NCI-H1417 treated with DMSO at 0.1 percent for 48 hours (cell line): ENCODE measurements around the gene RHOD.
A peak's percentile ranks its signal among the peaks of the same experiment; 100 is the strongest.

Source experiments
- DNase-seq: peaks from one replicate; lab custom pipeline; 2025; lab: John Stamatoyannopoulos, UW

Gene RHOD

DNA sequence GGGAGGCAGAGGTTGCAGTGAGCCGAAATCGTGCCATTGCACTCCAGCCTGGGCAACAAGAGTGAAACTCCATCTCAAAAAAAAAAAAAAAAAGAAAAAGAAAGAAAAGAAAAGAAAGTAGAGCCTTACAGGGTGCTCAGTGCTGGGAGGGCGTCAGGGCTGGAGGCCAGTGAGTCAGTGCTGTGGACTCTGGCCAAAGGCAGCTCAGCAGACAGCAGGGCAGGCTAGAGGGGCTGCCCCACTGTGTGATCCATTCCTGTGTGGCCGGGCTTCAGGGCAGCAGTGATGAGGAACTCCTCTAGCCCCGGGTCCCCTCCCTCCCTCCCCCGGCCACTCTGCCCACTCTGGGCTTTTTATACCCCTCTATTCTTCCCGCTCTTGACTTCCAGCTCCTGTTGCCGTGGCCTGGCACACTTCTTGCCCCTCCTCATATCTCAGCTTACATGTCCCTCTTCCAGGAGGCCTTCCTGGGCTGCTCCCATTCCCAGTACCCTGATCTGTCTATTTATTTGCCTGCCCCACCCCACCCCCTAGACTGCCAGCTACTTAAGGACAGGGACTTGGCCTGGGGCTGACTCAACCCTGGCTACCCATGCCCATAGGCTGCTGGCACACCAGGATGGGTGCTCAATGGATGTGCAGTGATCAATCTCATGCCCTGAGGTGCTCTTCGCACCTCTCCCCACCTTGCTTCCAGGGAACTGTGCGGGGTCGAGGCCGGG is 23.7 kb upstream of the RHOD start:
- DNase-seq, result no peak

DNA sequence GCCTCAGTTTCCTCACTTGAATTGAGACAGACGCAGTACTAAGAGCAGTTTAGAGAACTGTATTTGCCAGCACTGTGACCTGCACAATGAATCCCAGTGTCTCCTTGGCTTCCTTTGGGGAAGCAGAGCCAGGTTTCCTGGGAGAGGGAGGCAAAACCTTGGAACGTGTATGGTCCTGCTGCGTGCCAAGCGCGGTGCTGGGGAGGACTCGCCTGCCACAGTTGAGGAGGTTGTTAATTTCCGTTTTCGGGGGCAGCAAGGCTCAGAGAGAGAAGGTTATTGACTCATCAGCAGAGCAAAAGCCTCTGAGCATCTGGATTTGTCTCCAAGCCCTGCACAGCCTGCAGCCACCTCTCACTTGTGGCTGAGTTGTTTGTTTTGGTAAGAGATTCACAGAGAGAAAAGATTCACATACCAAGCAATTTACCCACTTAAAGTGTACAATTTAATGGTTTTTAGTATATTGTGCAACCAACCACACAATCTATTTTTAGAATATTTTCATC is 22.9 kb upstream of the RHOD start:
- DNase-seq, result no peak

DNA sequence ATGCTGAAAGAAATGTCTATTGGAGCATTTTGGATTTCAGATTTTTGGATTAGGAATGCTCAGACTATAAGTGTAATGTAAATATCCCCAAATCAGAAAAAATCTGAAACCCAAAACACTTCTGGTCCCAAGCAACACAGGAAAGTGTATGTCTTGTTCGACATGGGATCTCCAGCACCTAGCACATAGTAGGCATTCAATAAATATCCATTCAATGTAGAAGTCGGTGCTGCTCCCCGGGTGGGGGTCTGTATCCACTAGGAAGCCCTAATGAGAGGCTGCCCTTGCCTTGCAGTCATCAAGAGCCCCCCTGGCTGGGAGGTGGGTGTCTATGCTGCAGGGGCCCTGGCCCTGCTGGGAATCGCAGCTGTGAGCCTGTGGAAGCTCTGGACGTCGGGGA is 22.3 kb upstream of the RHOD start:
- DNase-seq, result no peak

DNA sequence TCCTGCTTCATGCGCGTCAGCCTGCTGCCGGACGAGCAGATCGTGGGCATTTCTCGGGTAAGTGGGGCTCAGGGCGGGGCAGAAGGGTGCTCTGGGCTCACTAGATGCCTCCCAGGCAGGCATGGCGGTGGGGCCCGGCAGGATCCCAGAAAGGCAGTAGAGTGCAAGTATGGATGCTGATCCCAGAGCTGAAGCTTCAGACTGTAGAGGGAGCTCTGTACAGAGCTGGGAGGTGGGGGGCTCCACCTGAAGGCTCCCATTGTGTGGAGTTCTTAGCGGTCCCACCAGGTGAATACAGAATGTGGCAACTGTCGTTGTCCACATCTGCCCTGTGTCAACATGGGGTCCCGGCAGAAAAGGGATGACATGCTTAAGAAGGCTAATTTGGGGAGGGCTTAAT is 16.5 kb upstream of the RHOD start:
- DNase-seq, result no peak

DNA sequence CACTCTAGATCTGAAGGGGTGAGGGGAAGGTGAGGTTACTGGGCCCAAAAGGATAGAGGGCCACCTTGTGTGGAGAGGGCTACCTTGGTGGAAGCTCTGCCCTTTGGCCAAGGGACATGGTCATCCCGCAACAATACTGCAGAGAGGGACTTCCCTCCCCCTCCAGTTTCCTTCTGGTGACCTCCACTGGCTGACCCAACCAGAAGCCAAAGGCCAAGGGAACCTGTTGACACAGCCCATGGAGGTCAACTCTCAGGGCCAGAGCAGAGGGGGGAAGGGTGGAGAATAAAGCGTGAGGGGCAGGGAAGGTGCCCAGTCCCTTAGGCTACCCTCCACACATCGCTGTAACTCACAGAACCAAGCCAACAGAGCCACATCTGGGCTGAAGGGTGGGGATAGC is 15.0 kb upstream of the RHOD start:
- DNase-seq, result no peak

DNA sequence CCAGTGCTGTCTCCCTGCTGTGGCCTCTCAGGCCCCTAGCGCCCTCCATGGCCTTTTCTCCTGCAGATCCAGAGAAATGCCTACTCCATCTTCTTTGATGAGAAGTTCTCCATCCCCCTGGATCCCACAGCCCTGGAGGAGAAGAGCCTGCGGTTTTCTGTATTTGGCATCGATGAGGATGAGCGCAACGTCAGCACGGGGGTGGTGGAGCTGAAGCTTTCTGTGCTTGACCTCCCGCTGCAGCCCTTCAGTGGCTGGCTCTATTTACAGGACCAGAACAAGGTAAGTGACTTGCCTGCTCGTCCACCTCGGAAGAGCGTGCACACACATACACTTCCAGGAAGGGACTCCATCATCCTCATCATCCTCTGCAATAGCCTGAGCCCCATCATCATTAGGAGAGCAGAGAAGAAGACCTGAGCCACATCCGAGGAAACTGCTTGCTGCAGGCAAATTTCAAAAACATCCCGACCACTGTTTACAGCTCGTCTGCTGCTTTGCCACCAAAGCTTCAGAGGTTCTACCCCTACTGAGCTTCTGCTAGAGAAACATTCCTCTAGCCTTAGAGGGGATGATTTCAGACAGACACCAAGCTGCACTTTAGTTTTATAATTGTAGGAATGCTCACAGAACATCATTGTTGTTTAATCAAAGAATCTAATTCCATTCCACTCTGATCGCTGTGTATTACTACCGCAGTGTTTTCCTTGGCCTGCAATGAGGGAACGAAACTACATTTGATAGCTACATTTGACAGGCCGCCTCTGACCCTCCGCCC is 12.9 kb upstream of the RHOD start:
- DNase-seq, result no peak

DNA sequence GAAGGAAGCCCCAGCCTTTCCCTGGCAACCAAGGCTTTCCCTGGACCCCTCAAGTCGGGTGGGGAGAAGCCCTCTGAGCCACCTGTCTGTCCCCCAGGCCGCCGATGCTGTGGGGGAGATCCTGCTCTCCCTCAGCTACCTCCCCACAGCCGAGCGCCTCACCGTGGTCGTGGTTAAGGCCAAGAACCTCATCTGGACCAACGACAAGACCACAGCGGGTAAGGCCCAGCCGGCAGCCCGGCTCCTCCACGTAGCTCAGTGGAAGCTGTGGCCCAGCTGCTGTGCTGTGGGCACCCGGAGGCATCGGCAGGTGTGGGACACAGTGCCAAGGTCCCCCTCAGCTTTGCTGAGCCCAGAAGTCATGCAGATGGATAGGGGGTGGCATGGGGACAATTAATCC is 12.2 kb upstream of the RHOD start:
- DNase-seq, result no peak

DNA sequence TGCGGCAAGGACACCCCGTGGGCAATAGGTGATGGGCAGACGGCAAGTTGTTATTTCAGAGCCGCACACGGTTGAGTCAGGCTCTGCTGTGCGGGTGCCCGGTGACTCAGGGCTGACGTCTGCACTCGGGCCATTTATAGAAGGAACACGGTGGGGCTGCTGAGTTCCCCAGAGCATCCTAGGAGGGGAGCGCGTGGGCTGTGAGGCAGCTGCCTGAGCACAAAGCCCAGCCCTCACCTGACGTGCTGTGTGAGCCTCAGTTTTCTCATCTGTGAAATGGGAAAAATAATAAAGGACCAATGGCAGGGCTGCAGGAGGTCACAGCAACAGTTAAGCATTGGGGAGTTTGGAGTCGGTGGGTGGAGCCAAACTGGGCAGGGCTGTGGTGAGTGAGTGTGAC is 11.3 kb upstream of the RHOD start:
- DNase-seq, result no peak

DNA sequence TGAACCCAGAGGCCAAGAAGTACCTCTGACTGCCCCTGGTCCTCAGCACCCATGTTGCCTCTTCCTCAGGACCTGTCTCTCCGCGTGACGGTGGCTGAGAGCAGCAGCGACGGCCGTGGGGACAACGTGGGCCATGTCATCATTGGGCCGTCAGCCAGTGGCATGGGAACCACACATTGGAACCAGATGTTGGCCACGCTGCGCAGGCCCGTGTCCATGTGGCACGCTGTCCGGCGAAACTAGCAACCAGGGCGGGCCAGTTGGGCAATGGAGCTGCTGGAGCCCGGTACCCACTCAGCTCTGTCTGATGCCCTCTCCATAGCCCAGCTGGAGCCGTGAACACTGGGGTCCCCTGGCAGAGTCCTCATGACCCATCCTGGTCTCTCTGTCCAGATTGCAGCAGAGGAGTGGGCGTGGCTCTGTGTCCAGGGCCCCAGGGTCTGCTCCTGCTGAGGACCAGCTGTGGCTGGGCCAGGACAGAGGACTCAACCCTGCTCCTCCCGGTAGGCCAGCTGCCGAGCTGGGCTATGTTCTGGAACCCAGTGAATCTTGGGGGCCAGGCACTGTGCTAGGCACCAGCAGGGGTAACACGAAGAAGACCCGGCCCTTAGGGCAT is 8.0 kb upstream of the RHOD start:
- no peak for DNase-seq

DNA sequence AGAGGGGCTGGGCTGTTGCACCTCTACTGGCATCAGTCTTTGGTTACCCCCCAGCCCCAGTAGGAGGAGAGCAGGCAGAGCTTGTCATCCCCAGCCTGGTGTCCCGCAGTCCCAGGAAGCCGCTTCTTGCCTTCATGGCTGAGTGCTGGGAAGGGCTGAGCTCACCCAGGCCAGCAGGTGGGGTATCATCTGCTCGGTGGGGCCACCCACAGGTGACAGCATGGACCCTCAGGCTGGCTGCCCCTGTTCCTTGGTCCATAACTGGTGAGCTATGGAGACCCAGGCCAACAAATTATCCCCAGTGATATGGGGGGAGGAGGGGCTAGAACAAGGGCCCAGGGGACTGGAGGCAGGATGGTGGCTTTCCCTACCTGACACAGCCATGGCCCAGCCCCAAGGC is 6.5 kb upstream of the RHOD start:
- DNase-seq, result no peak

DNA sequence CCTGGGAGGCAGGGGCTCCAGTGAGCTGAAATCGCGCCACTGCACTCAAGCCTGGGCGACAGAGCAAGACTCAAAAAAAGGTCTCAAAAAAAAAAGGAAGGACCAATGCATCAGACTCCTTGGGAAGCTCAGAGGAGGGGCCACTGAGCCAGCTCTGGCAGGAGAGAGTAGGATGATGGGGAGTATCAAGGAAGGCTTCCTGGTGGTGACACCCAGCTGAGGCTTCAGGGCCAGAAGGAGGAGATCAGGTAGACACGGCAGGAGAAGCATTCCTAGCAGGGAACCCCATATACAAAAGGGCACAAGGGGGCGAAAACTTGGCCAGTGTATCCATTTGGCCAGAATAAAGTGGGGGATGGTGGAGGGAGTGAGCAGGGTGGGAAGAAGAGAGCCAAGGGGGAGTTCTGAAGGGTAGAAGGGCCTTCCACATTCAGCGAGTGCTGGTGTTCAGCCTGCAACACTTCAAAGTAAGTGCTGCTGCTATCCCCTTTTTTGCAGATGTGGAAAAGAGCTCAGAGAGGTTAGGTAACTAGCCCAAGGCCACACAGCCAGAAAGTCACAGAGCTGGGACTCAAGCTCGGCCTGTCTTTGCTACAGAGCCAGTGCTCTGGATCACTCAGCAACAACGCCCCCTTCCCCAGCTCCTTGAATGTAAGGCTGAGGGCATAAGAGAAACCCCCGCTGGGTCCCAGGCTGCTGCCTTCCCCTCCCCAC is 5.3 kb upstream of the RHOD start:
- no peak for DNase-seq

DNA sequence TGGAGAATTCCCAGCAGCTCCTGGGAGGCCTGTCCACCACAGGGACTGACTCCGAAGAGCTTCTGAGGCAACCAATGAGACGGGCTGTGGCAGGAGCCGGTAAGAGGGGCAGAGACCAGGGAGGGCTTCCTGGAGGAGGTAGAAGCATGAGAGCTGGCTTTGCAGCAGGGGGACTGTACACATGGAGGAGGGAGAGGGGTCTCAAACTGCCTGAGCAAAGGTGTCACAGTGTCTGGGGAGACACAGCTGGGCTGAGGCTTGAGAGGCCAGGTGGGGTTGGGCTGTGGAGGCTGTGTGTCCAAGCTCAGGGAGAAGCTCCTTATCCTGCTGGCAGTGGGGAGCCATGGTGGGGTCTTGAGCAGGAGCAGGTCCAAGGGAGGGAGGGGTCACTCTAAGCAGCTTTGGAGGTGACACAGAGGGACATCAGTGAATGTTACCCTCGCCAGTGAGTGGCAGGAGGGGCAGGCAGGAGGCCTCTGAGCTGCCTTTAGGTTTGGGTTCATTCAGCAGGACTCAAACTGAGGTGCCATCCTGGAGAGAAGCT is 4.6 kb upstream of the RHOD start:
- no peak for DNase-seq

DNA sequence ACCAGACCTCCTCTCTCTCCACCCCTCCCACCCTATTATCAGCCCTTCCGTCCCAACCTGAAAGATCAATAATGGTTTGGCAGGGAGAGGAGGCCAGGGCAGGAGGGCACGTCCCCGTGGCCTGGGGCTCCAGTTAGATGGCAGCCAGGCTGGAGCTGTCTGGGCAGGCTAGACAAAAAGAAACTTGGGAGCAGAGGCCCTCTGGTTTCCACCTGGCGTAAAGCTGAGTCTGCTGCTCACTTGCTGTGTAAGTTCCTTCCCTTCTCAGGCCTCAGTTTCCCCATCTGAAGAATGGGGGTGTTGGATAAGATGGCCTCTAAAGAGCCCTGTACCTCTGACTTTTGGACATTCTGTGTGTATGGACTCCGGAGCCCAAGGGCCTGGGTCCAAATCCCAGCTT is 3.8 kb upstream of the RHOD start:
- DNase-seq, result no peak

DNA sequence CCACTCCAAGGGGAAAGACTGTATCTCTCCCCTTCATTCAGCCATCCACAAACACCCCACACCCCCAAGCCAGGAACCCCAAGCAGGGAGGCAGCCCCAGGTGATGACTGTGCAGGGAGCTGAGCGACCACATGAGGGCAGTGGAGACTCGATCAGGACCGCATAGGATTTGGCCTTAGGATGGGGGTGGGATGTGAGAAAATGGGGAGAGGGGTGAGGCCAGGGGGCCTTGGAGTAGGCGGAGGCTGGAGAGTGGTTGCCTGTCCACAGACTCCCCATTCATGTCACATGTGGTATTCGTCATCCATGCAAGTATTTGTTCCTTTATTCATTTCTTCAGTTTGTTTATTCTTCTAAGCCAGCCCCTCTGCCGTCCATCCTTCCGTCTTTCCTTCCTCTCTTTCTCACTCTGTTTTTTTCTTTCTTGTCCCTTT is 2.7 kb upstream of the RHOD start:
- no peak for DNase-seq

DNA sequence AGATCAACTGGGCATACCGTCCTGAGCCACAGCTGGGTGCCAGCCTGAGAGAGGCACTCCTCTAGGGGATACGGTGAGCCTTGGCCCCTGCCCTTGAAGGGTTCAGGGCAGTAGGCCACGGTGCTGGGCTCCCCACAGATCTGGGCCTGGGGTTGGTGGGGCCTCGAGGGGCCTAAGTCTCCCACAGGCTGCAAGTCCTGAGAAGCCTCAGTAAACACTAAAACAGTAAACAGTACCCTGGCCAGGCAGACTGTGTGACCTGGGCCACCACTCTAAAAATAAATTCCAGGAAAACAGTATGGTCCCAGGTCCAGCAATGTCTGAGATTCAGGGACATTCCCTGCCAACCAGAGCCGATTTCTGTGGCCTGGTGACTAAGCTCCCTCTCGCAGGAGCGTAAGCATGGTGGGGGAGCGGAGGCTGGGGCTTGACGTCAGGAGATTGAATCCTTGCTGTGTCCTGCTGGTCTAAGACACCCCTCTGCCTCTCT is 2.3 kb upstream of the RHOD start:
- no peak for DNase-seq

DNA sequence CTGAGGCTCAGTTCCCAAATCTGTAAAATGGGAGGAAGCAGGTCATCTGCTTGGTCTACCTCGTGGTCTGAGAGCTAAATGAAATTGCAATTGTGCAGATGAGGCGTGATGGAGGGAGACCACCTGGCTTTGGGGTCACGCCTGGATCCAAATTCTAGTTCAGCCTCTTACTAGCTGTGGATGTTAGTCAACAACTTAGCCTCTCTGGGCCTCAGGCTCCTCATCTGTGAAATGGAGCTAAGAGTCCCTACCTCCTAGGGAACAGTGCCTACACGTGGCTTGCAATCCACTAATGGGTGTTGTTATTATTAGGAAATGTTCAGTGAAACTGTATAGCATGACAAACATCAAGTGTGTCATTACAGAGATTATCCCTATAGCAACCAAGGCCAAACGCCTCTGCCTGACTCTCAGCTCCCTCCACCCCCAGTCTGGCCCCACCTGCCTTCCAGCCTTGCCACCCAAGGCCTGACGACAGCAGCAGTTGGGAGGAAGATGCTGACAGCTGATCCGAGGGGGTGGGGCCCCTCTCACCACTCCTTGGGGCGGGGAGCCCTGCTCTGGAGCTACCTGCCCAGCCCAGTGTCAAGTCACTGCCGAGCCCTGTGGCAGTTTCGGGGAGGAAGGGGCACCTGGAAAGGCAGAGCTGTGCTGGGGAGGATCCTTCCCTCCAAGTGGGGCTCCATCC is 1.7 kb upstream of the RHOD start:
- DNase-seq, result peak; percentile 78

DNA sequence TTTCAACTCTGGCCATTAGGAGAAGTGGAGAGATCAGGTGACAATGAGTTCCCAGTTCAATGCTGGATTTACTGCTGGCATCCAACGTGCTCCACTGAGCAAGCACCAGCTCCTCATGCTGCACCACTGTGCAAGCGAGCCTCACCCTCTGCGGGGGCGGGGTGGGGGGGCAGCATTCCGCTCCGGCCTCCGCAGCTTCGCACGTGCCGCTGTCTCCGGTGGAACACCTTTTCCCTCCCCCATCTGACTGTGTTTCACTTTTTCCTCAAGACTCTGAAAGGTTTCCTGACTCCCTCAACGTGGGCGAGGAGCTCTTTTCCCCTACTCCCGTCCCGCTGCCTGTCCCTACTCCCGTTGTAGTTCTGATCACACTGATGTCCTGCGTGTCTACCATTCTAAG is 835 bp upstream of the RHOD start:
- DNase-seq, result no peak

DNA sequence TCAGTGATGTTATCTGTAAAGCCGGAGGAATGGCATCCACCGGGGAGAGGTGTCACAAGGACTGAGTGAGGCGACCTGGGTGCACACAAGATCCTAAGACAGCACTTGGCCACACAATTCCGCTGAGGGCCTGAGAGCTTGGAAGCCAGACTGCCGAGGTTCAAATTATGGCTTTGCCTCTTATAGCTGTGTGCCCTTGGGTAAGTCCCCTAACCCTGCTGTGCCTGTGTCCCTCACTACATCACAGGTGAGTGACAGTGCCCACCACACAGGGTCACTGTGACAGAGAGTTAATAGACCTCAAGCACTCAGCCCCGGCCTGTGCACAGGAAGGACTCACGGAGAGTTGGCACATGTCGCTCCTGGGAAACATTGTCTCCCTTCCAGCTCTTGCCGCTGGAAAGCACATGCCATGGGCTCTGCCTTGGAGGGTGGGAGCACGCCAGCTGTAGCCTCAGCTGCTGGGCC is 592 bp downstream of the RHOD start:
- DNase-seq, result no peak

DNA sequence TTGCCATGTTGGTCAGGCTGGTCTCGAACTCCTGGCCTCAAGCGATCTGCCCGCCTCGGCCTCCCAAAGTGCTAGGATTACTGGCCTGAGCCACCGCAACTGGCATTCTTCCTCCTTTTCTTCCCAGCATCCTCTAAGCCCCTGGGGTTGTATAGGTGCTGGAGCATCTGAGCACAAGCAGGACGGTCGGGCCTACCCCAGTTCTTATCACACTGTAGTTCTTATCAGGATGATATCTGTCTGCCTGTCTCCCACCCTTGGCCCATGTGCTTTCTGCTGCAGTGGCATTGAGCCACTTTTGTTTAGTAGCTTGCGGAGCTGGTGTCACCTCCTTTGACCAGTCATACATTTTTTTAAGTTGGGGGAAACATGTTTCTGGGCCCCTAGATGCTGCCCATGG is 1.9 kb downstream of the RHOD start:
- DNase-seq, result no peak

DNA sequence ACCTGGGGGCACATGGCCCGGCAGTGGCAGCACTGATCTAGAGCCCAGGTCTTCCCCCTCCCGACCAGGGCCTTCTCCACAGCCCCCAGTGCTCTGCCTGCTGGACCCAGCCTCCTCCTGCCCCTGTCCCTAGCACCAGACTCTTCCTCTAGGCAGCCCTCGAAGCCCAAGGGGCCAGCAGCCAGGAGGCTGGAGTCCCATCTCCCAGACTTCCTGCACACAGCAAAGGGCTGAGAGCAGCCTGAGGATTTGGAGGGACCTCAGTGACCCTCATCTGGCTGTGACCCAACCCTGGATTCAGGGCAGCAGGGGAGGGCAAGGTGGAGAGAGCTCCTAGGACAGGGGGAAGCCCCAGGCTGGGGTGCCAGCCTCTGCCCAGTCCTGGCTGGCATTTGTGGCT is 3.0 kb downstream of the RHOD start:
- DNase-seq, result no peak

DNA sequence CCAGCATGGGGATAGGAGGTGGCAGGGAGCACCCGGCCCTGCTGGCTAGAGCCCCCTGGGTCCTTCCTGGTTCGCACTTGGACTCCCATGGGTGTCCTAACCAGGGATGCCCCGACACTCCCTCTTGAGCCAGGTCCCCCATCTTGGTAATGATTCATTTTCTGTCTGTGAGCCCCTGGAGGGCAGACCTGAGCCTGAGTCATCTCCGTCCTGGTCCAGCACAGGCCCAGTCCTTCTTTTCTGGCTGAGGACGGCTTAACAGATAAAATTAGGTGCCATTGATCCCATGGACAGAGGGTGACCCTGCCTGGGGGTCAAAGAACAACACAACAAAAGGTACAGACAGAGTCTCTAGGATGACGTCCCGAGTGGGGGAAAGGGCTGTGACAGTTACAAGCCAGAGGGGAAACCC is 3.5 kb downstream of the RHOD start:
- DNase-seq, result no peak
